Measurements from ENCODE around the gene RETREG3. TPM values are rescaled to one million over a fixed set of nuclear protein-coding genes. Genes with fewer than 3 reads are reported as not detected.

The RETREG3 gene
- total and polyA plus RNA-seq, 9 of the 15 experiments (the other 6 are each of a cell fraction or from before 2014, with no cell fraction given): 4.1 to 39.0 (median 16.9) TPM

DNA sequence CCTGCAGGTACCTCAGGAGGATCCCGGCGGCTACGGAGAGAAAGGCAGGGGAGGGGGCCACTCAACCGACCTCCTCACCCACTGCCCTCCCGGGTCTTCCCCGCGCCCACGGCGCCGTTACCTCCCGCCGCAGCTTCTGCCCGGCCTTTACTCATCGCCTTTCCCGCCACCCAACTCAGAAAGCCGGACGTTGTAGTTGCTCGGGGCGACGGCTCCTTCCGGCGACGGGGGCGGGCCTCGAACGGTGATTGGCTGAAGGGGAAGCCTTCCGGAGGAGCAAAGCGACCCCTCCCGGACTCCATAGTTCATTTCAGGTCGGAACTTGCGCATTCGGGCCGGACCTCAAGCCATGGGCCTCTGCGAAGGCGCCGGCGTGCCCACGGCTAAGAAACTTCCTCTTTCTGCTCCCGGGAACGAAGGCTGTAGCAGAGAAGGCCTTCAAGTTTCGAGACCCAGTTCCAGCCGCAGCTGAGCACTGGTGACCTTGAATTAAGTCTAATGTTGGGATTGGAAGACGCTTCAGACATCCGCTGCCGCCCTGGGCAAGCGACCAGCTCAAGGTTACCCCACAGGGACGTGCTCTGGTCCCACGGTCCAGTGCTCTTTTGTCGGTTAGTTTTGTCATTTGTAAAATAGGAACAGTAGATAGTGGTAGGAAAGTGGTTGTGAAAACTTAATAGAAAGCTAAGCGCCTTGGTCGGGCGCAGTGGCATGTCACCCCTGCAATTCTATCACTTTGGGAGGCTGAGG is 31.5 kb downstream of the RETREG3 start, which contains the start of gene PSMC3IP (continued):
- TF ChIP-seq, protein P1, sequence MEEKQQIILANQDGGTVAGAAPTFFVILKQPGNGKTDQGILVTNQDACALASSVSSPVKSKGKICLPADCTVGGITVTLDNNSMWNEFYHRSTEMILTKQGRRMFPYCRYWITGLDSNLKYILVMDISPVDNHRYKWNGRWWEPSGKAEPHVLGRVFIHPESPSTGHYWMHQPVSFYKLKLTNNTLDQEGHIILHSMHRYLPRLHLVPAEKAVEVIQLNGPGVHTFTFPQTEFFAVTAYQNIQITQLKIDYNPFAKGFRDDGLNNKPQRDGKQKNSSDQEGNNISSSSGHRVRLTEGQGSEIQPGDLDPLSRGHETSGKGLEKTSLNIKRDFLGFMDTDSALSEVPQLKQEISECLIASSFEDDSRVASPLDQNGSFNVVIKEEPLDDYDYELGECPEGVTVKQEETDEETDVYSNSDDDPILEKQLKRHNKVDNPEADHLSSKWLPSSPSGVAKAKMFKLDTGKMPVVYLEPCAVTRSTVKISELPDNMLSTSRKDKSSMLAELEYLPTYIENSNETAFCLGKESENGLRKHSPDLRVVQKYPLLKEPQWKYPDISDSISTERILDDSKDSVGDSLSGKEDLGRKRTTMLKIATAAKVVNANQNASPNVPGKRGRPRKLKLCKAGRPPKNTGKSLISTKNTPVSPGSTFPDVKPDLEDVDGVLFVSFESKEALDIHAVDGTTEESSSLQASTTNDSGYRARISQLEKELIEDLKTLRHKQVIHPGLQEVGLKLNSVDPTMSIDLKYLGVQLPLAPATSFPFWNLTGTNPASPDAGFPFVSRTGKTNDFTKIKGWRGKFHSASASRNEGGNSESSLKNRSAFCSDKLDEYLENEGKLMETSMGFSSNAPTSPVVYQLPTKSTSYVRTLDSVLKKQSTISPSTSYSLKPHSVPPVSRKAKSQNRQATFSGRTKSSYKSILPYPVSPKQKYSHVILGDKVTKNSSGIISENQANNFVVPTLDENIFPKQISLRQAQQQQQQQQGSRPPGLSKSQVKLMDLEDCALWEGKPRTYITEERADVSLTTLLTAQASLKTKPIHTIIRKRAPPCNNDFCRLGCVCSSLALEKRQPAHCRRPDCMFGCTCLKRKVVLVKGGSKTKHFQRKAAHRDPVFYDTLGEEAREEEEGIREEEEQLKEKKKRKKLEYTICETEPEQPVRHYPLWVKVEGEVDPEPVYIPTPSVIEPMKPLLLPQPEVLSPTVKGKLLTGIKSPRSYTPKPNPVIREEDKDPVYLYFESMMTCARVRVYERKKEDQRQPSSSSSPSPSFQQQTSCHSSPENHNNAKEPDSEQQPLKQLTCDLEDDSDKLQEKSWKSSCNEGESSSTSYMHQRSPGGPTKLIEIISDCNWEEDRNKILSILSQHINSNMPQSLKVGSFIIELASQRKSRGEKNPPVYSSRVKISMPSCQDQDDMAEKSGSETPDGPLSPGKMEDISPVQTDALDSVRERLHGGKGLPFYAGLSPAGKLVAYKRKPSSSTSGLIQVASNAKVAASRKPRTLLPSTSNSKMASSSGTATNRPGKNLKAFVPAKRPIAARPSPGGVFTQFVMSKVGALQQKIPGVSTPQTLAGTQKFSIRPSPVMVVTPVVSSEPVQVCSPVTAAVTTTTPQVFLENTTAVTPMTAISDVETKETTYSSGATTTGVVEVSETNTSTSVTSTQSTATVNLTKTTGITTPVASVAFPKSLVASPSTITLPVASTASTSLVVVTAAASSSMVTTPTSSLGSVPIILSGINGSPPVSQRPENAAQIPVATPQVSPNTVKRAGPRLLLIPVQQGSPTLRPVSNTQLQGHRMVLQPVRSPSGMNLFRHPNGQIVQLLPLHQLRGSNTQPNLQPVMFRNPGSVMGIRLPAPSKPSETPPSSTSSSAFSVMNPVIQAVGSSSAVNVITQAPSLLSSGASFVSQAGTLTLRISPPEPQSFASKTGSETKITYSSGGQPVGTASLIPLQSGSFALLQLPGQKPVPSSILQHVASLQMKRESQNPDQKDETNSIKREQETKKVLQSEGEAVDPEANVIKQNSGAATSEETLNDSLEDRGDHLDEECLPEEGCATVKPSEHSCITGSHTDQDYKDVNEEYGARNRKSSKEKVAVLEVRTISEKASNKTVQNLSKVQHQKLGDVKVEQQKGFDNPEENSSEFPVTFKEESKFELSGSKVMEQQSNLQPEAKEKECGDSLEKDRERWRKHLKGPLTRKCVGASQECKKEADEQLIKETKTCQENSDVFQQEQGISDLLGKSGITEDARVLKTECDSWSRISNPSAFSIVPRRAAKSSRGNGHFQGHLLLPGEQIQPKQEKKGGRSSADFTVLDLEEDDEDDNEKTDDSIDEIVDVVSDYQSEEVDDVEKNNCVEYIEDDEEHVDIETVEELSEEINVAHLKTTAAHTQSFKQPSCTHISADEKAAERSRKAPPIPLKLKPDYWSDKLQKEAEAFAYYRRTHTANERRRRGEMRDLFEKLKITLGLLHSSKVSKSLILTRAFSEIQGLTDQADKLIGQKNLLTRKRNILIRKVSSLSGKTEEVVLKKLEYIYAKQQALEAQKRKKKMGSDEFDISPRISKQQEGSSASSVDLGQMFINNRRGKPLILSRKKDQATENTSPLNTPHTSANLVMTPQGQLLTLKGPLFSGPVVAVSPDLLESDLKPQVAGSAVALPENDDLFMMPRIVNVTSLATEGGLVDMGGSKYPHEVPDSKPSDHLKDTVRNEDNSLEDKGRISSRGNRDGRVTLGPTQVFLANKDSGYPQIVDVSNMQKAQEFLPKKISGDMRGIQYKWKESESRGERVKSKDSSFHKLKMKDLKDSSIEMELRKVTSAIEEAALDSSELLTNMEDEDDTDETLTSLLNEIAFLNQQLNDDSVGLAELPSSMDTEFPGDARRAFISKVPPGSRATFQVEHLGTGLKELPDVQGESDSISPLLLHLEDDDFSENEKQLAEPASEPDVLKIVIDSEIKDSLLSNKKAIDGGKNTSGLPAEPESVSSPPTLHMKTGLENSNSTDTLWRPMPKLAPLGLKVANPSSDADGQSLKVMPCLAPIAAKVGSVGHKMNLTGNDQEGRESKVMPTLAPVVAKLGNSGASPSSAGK (IDR thresholded peaks at IDR 0.05): peak; percentile 94
- no peak for TF ChIP-seq MED1 (CRISPR knock-in tag; IDR thresholded peaks at IDR 0.05; ENCODE audit: borderline replicate concordance)
- TF ChIP-seq, protein P2, sequence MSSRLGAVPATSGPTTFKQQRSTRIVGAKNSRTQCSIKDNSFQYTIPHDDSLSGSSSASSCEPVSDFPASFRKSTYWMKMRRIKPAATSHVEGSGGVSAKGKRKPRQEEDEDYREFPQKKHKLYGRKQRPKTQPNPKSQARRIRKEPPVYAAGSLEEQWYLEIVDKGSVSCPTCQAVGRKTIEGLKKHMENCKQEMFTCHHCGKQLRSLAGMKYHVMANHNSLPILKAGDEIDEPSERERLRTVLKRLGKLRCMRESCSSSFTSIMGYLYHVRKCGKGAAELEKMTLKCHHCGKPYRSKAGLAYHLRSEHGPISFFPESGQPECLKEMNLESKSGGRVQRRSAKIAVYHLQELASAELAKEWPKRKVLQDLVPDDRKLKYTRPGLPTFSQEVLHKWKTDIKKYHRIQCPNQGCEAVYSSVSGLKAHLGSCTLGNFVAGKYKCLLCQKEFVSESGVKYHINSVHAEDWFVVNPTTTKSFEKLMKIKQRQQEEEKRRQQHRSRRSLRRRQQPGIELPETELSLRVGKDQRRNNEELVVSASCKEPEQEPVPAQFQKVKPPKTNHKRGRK (tag; IDR thresholded peaks at IDR 0.05): no peak
- TF ChIP-seq ZNF77 (CRISPR knock-in tag; IDR thresholded peaks at IDR 0.05): no peak
- peak; percentile 38; the same call in 1 of the 2 replicates for TF ChIP-seq NCOR1 (IDR thresholded peaks at IDR 0.05)
- TF ChIP-seq, protein P3, sequence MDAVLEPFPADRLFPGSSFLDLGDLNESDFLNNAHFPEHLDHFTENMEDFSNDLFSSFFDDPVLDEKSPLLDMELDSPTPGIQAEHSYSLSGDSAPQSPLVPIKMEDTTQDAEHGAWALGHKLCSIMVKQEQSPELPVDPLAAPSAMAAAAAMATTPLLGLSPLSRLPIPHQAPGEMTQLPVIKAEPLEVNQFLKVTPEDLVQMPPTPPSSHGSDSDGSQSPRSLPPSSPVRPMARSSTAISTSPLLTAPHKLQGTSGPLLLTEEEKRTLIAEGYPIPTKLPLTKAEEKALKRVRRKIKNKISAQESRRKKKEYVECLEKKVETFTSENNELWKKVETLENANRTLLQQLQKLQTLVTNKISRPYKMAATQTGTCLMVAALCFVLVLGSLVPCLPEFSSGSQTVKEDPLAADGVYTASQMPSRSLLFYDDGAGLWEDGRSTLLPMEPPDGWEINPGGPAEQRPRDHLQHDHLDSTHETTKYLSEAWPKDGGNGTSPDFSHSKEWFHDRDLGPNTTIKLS (IDR thresholded peaks at IDR 0.05; ENCODE audit: borderline replicate concordance, low read depth): no peak
- no peak for TF ChIP-seq TFAM (CRISPR knock-in tag; conservative IDR thresholded peaks at IDR 0.05)
- TF ChIP-seq, protein P4, sequence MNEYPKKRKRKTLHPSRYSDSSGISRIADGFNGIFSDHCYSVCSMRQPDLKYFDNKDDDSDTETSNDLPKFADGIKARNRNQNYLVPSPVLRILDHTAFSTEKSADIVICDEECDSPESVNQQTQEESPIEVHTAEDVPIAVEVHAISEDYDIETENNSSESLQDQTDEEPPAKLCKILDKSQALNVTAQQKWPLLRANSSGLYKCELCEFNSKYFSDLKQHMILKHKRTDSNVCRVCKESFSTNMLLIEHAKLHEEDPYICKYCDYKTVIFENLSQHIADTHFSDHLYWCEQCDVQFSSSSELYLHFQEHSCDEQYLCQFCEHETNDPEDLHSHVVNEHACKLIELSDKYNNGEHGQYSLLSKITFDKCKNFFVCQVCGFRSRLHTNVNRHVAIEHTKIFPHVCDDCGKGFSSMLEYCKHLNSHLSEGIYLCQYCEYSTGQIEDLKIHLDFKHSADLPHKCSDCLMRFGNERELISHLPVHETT (CRISPR knock-in tag; conservative IDR thresholded peaks at IDR 0.05 in 1 of 2, IDR thresholded peaks at IDR 0.05 in 1 of 2): no peak; a peak in 1 of 4 replicates
- TF ChIP-seq CHD2 (IDR thresholded peaks at IDR 0.05; ENCODE audit: low read depth, low read length): peak; percentile 63; the same call in 1 of the 2 replicates
- TF ChIP-seq ZFP30 (CRISPR knock-in tag; IDR thresholded peaks at IDR 0.05; ENCODE audit: borderline replicate concordance): no peak
